GM12892 (cell line): ENCODE data around the gene CYP2R1.
"Not testable (repeated sequence)": the region's sequence is repeated elsewhere in the genome, so short reads cannot be mapped to it uniquely, and the experiment has no call there.

ENCODE experiments used
- DNase-seq: peaks from one replicate; pipeline ENCODE4 v3.0.0; 2011; ENCODE audit not compliant: insufficient read length
- FAIRE-seq: peaks from 2 replicates; lab custom pipeline; 2011; peaks lifted over from hg19 to GRCh38; lab: Jason Lieb, UNC
- POLR2A ChIP-seq: IDR thresholded peaks from 2 replicates; pipeline ENCODE4 v1.6.1; 2011; ENCODE audit warnings: low read depth, low read length, control low read depth
- POLR2AphosphoS5 ChIP-seq: IDR thresholded peaks from 2 replicates; pipeline ENCODE4 v1.6.1; 2011; ENCODE audit warnings: low read depth, low read length, control low read depth
- TAF1 ChIP-seq: IDR thresholded peaks from 2 replicates; pipeline ENCODE4 v1.6.1; 2011; ENCODE audit warnings: low read depth, mild to moderate bottlenecking, control low read depth, low read length, borderline replicate concordance

The CYP2R1 gene

DNA sequence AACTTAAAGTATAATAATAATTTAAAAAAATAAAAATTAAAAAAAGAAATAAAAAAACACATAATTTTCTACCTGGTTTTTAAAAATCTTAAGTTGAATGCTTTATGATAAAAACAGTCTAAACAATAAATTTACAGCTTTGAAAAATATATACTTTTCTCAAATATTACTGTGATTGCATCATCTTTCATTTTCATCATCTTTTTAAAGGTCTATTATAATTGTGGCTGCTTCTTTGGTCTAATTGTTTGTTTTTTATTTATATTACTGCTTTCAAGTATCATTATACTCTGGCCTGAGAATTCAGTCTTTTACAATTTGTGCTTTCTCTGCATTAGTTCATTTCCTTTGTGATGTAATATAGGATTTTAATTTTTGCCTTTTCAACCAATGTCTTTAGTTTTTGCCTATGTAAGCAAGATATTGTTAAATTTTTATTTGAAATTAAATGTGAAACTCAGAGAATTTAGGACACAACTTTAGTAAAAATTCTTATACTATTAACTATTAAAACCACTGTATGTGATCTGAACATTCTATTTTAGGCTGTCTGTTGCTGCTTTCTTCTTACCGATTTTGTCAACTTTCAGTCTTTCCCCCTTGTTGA, 7.3 kb downstream of the CYP2R1 start:
- DNase-seq (no peak), FAIRE-seq (no peak)
- TF ChIP-seq POLR2AphosphoS5 (no peak), TAF1 (no peak), POLR2A (no peak)

- not testable (repeated sequence) for FAIRE-seq, DNase-seq
Observed at GRCh38 chr11:14883683-14884082, 8.3 kb downstream of the CYP2R1 start.

- FAIRE-seq (no peak), DNase-seq (no peak)
- no peak for TF ChIP-seq POLR2A
Observed at GRCh38 chr11:14882196-14882595, 9.8 kb downstream of the CYP2R1 start.

- TF ChIP-seq TAF1 = no peak
- no peak for TF ChIP-seq POLR2AphosphoS5
- no peak for TF ChIP-seq POLR2A
- FAIRE-seq (no peak), DNase-seq (no peak)
Observed at GRCh38 chr11:14881576-14882193, 10.3 kb downstream of the CYP2R1 start.

GRCh38 chr11:14875163-14875562, 16.9 kb downstream of the CYP2R1 start:
- no peak for FAIRE-seq
- DNase-seq = no peak
- no peak for TF ChIP-seq POLR2A
- no peak for TF ChIP-seq TAF1
- no peak for TF ChIP-seq POLR2AphosphoS5

DNA sequence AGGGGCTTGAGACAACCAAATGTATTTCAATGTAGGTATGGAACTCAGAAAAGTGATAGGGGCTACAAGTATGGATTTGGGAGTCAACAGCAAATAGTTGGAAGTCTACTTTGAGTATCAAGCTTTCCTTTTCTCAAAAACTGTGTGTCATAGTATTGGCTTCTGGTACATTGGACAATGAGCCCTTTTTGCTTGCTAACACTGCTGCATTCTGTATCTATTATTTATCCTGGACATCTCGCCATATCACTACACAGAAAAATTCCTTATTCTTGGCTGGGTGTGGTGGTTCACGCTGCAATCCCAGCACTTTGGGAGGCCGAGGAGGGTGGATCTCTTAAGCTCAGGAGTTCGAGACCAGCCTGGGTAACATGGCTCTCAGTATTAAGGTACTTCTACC, 18.4 kb downstream of the CYP2R1 start:
- DNase-seq (no peak), FAIRE-seq (no peak)
- TF ChIP-seq POLR2A (no peak), POLR2AphosphoS5 (no peak), TAF1 (no peak)

DNA sequence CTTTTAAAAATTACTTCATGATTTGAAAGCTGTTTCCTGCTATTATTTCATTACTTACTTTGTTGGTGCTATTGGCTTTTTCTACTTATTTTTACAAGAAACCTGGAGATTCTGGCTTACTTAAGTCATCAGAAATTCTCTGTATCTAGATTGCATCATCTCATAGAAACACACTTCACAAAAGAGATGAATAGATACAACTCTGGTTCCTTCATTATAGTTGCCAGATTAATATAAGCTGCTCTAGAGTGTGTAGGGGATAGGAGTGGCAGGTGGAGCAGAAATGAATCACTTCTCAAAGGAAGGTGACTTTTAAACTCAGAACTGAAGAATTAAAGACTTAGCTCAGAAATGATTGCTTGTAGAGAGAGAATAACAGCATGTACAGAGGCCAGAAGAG, 20.0 kb downstream of the CYP2R1 start:
- TF ChIP-seq TAF1 (no peak), POLR2AphosphoS5 (no peak), POLR2A (no peak)
- DNase-seq (no peak), FAIRE-seq (no peak)

- FAIRE-seq = not testable (repeated sequence)
Observed at GRCh38 chr11:14863775-14864174, 28.3 kb downstream of the CYP2R1 start.

GRCh38 chr11:14861680-14862079, 30.4 kb downstream of the CYP2R1 start:
- DNase-seq = no peak
- TF ChIP-seq POLR2A (no peak), POLR2AphosphoS5 (no peak), TAF1 (no peak)
- FAIRE-seq = no peak

More at GRCh38 chr11:14863775-14864174, 28.3 kb downstream of the CYP2R1 start:
- not testable (repeated sequence) for DNase-seq

GRCh38 chr11:14860511-14860910, 31.5 kb downstream of the CYP2R1 start:
- no peak for FAIRE-seq
- TF ChIP-seq POLR2AphosphoS5 (no peak), TAF1 (no peak), POLR2A (no peak)
- no peak for DNase-seq

DNA sequence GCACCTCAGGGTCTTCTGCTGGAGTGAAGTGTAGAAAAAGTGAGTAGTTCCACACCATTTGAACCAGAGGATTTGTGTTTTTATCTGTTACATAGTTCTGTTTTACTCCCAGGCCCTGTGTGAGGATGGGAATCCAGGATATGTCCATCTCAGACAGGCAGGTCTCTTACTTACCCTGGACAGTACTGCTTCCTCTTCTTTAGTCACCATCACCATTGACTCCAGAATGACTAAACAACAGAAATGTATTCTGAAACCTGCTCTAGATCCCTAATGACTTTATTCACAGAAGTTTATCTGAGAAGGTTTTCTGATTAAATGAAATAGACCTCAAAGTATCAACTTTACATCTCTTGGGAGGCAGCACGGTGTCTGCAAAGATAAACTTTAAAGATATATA, 33.6 kb downstream of the CYP2R1 start:
- no peak for FAIRE-seq
- TF ChIP-seq POLR2A (no peak), POLR2AphosphoS5 (no peak), TAF1 (no peak)
- DNase-seq = no peak

GRCh38 chr11:14857621-14858020, 34.4 kb downstream of the CYP2R1 start:
- TF ChIP-seq TAF1 = no peak
- no peak for TF ChIP-seq POLR2AphosphoS5
- no peak for TF ChIP-seq POLR2A
- no peak for DNase-seq
- FAIRE-seq = no peak

- DNase-seq = no peak
- TF ChIP-seq POLR2AphosphoS5 = no peak
- no peak for TF ChIP-seq TAF1
- TF ChIP-seq POLR2A = no peak
- FAIRE-seq = no peak
Observed at GRCh38 chr11:14855890-14856289, 36.1 kb downstream of the CYP2R1 start.
